WERI-Rb-1 (cell line): Measurements from ENCODE around the gene NOX5.

Experiments
- DNase-seq: peaks from one replicate; pipeline ENCODE4 v3.0.0-alpha.2; 2020
- H3K27ac ChIP-seq: fragments of 250-450 bp; sonication (Bioruptor Pico); 2 replicates; pipeline ENCODE4 v1.5.1; 2020; ENCODE audit warnings: mild to moderate bottlenecking, moderate library complexity
- H3K27me3 ChIP-seq: fragments of 250-450 bp; sonication (Bioruptor Pico); 2 replicates; pipeline ENCODE4 v1.5.1; 2021; ENCODE audit warnings: mild to moderate bottlenecking, low read depth, moderate library complexity; ENCODE audit not compliant: insufficient read depth, severe bottlenecking
- H3K36me3 ChIP-seq: fragments of 250-450 bp; sonication (Bioruptor Pico); 2 replicates; pipeline ENCODE4 v1.5.1; 2020; ENCODE audit warnings: mild to moderate bottlenecking, moderate library complexity
- H3K4me3 ChIP-seq: 2 replicates; pipeline ENCODE4 v1.5.1; 2011; ENCODE audit warnings: low read depth, mild to moderate bottlenecking, control low read depth, low read length
- H3K9me3 ChIP-seq: fragments of 250-450 bp; sonication (Bioruptor Pico); 2 replicates; pipeline ENCODE4 v1.5.1; 2021; ENCODE audit warnings: mild to moderate bottlenecking, moderate library complexity; ENCODE audit not compliant: severe bottlenecking
- CTCF ChIP-seq: IDR thresholded peaks from 2 replicates; pipeline ENCODE4 v1.5.1; 2011; ENCODE audit warnings: low read depth, mild to moderate bottlenecking, control low read depth, inconsistent platforms, low read length

The NOX5 gene

GRCh38 chr15:68999091-68999490, 15.4 kb upstream of the NOX5 start:
- no peak for DNase-seq
- no peak overlapping the region for H3K4me3 ChIP-seq
- no peaks in the 10 kb centered on the region for H3K9me3 ChIP-seq
- no peak overlapping the region for H3K27ac ChIP-seq
- H3K36me3 ChIP-seq = no peaks in the 10 kb centered on the region
- no peak for TF ChIP-seq CTCF
- H3K27me3 ChIP-seq = no peaks in the 10 kb centered on the region

- H3K9me3 ChIP-seq = no peaks in the 10 kb centered on the region
These were observed 14.4 kb upstream of the NOX5 start for GRCh38 chr15:69000091-69000490.

GRCh38 chr15:69000725-69001503, 13.6 kb upstream of the NOX5 start:
- no peaks in the 10 kb centered on the region for H3K27me3 ChIP-seq
- no peak for TF ChIP-seq CTCF
- no peak for DNase-seq
- no peak overlapping the region for H3K27ac ChIP-seq
- no peaks in the 10 kb centered on the region for H3K9me3 ChIP-seq
- H3K4me3 ChIP-seq = no peak overlapping the region
- H3K36me3 ChIP-seq = no peaks in the 10 kb centered on the region

More at GRCh38 chr15:69000091-69000490, 14.4 kb upstream of the NOX5 start:
- H3K27ac ChIP-seq = no peak overlapping the region
- no peak for DNase-seq
- no peaks in the 10 kb centered on the region for H3K27me3 ChIP-seq
- TF ChIP-seq CTCF = no peak
- H3K4me3 ChIP-seq = no peak overlapping the region
- H3K36me3 ChIP-seq = no peaks in the 10 kb centered on the region

- Histone ChIP-seq H3K27me3 (no peaks in the 10 kb centered on the region), H3K9me3 (peaks cover 3% of the 10 kb centered on the region), H3K36me3 (no peaks in the 10 kb centered on the region), H3K4me3 (no peak overlapping the region), H3K27ac (no peak overlapping the region)
- no peak for DNase-seq
- no peak for TF ChIP-seq CTCF
These were observed 11.7 kb upstream of the NOX5 start for GRCh38 chr15:69002783-69003182.

GRCh38 chr15:69004011-69004410, 10.5 kb upstream of the NOX5 start:
- Histone ChIP-seq H3K27me3 (no peaks in the 10 kb centered on the region), H3K27ac (no peak overlapping the region), H3K4me3 (no peak overlapping the region), H3K36me3 (no peaks in the 10 kb centered on the region), H3K9me3 (peaks cover 11% of the 10 kb centered on the region)
- TF ChIP-seq CTCF = no peak
- no peak for DNase-seq

- H3K9me3 ChIP-seq = peaks cover 11% of the 10 kb centered on the region
- TF ChIP-seq CTCF = no peak
- no peak for DNase-seq
- no peak overlapping the region for H3K27ac ChIP-seq
- no peak overlapping the region for H3K4me3 ChIP-seq
- no peaks in the 10 kb centered on the region for H3K36me3 ChIP-seq
- no peaks in the 10 kb centered on the region for H3K27me3 ChIP-seq
These were observed 6.4 kb upstream of the NOX5 start for GRCh38 chr15:69008056-69008455.
